Measurements from ENCODE around the gene SPP1.

Gene SPP1

DNA sequence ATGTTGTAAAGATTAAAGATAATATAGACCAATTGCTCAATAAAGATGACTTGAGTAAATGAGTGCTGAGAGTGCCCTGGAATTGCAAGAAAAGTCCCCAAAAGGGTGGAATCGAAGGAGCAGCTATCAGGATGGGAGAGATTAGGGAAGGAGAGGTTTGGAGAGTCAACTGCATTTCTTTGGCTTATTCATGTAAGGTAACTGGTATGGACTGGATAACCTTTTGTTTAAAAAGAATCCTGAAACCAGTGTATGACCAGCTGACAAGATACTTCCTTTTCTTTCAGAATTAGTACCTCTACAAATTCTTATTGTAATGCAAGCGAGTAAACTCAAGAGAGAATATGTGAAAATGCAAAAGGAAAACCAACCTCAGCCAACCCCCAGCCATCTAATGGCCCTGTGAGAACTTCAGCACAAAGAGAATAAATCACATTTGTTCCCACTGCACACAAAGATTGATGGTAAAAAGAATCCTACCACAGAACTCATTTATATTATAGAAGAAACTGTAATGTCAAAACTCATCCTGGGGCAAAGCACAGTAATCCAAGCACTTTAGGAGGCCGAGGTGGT lies 24.5 kb upstream of the SPP1 start:
- H3K4me3 ChIP-seq (ENCODE audit: low read depth, low read length), result no peak overlapping the region

DNA sequence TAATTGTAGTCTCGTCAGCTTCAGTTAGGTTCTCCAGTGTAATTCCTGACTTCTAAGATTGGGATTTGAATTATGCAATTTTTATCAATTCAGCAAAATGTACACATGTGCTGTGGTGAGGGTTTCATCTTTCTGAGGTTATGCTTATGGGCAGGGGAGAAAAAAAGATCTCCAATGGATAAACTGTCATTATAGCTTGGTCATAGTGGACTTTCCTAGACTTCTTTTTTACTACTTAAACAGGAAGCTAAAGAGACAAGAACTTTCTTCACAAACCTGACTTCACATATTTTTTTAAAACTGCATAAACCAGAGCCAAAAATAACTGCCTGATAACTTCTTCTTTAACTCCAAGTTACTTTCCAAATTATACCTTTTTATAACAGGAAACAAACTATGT lies 21.7 kb upstream of the SPP1 start:
- no peak overlapping the region for H3K4me3 ChIP-seq (ENCODE audit: low read depth, low read length)

DNA sequence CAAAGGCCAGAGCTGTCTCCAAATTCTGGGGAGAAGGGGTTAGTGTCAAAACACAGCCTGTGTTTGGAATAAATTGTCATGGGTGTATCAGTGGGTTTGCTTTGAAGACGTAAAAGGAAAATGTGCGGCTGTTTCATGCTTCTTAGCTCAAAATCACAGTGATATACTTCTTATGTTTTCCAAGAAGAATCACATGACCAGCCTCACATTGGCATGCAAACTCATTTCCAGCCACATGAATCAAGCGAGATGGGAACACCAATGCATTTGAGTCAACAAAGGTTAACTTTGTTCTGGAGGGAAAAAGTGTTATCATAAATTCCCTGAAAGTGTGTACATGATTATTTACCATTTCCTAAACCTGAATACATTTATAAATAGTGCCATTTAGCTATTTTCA lies 19.0 kb upstream of the SPP1 start:
- H3K4me3 ChIP-seq (ENCODE audit: low read depth, low read length), result no peak overlapping the region

DNA sequence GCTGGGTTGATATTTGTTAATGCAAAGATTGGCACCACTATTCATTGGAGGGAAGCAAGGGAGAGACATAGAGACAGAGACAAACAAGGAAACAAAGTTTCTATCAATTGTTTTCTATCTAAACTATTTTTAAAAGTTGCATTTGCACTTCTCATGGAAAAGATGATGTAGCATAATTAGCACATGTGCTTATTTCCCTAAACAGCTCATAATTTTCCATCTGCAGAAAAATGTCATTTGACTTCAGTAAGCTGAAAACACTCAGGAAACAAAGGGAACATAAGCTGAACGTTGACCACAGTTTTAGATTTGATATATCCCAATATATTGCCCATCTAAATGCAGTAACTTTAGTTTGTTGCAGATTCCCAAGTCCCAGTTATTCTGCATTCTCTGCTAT lies 18.5 kb upstream of the SPP1 start:
- H3K4me3 ChIP-seq (ENCODE audit: low read depth, low read length), result no peak overlapping the region

DNA sequence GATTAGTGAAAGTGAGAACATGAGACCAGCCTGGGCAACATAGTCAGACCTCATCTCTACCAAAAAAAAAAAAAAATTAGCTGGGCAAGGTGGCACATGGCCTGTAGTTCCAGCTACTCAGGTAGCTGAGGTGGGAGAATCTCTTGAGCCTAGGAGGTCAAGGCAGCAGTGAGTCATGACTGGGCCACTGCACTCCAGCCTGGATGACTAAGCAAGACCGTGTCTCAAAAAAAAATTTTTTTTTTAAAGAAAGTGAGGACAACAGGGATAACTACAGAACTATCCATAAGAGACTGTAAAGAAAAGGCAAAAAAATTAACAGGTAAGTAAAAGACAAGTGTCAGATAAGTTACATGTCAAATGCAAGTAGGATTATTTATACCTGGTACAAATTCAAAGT lies 13.5 kb upstream of the SPP1 start:
- H3K4me3 ChIP-seq (ENCODE audit: low read depth, low read length), result no peak overlapping the region

DNA sequence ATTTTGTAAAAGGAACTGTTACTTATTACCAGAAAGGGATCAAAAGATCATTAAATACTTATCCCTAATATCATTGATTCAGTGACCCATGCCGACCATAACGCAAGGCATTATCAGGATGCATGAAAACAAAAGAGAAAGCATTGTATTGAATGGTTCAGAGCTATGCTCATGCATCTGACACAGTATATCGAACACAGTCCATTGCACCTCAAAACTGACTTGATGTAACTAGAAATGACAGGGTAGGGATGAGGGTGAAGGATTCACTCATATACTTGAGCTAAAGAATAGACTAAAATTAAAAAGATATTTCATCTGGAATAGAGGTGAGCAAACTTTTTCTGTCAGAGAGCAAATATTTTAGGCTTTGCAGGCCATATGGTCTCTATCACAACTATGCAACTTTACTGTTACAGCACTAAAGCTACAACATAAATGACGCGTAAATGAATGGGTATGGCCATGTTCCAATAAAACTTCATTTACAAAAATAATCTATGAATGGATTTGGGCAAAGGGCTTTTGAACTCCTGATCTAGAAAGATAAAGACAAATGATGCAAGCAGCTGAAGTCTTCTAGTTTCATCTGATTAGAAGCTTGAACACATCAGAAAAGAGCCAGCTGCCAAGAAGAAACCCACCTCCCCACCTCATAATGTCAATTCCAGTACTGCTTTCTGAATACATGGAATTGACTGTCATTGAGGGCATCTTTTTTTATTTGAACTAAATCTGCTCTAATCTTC lies 12.9 kb upstream of the SPP1 start:
- no peak overlapping the region for H3K4me3 ChIP-seq (ENCODE audit: low read depth, low read length)

DNA sequence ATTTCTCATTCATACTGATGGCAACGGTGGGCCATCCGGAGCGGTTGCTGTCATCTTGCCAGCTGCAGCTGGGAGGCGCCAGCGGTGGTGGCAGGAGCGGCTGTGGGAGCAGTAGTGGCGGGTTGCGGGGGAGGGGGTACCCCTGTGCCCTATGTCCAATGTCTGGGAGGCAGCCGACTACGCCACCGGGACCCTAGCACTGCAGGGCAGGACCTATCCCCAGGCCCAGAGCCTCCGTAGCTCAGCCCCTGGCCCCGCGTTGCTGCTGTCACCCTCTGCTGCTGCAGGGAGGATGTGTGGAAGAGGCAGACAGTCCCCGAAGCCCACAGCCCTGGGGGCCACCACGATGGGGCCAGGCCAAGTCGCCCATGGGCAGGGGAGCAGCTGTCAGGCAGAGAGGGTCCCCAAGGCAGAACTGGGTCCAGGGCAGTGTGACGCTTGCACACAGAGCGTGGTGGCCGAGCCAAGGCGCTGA lies 10.0 kb upstream of the SPP1 start:
- no peak overlapping the region for H3K4me3 ChIP-seq (ENCODE audit: low read depth, low read length)

DNA sequence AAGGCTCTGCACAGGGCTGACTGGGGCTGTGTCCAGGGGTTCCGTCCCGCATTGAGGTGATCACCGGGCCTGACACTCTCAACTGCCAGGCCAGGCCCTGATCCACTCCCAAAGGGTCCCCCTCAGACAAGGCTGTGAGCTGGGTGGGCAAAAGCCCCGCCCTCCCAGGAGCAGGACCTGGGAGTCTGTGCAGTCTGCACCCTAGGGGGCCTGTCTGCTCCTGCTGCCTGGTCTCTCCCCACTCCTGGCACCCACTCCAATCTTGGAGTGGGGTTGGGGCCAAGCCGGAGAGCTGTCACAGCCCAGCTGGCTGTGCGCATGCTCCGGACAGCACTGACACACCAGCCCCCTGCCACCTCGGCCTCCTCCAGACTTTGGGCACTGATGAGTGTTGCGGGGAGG lies 9.4 kb upstream of the SPP1 start:
- no peak overlapping the region for H3K4me3 ChIP-seq (ENCODE audit: low read depth, low read length)

DNA sequence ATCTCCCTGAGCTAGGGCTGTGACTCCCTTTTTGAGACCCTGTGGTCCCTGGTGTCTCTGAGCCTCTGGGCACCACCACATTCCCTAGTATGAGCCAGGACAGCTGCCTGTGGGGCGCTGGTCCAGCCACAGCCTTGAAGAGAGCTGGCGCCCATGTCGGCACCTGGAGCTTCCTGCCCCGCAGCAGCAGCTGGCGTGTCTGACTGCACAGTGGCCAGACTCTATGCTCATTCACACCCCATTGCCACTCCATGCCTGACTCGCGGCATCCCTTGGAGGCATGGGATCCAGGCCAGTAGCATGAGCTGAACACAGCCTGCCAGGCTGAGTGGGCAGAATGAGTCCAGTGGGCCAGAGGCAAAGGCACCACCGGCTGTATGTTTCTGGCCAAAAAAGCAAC lies 8.3 kb upstream of the SPP1 start:
- no peak overlapping the region for H3K4me3 ChIP-seq (ENCODE audit: low read depth, low read length)

DNA sequence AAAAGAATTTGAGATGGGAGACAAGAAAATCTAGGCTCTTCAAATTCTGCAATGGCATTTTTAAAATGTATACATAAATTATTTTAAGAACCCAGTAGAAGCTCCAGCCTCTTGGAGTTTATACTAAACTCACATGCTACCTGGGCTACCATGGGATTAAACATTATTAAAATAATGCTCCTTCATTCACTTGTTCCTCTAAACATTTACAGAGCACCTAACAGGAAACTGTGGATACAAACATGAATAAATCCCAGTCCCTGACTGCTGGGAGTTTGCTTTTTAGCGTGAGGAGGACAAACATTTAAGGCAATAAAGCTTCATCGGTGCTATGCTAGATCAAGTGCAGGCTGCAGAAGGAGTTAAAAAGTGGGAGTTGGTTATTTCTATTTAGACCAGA lies 5.4 kb upstream of the SPP1 start:
- H3K4me3 ChIP-seq (ENCODE audit: low read depth, low read length), result no peak overlapping the region

DNA sequence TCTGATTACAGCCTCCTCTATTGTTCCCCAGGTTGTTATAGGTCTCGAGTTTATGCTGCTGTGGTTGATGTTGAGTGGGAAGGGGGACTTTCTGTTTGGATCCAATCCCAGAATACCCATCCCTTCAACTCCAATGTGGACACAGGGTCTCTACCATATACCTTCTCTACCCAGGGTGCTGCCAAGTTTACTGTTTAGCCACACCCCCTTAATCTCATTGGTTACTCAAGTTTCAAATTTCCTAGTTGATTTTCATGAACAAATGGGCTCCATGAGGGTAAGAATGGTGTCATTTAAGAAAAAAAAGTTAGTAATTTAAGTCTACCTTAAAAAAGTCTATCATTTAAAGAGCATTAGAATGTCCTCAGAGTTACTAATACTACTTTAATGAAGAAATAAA lies 3.6 kb upstream of the SPP1 start:
- no peak overlapping the region for H3K4me3 ChIP-seq (ENCODE audit: low read depth, low read length)

DNA sequence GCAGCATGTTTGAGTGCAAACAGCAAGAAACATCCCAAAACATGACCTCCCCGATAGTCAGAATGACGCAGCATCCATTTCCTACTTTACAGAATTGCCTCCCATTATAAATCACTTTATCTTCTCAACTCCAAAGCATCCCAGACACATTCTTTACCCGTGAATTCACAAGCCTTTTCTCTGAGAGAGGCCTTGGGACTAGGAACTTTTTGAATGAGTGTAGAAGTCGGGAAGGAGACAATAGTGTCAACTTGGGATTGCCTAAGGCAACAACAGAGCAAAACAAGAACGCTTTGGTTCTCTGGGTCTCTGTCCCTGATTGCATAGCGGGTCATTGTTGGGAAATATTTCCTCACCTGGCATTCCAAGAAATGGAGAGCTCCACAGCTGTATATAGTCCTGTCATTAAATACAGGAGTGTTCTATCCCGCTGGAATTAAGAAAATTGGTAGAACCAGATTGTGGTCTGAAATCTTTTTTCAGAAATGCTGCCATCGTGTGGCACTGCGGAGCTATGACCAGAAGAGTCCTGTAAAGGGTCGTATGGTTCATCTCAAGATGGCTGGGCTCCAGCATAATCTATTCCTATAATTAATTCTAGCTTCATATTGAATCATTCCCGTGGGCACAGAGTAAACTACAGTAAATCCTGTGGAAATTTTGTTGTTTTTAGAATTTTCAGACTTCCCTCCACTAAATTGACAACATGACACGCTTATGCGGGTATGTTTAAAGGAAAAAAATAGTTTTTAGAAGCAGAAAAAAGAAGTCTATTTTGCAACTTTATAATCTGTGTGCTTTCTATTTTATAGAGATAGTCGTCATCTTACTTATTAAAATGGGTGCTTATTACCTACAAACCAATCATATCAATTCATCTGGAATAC lies 2.0 kb upstream of the SPP1 start:
- H3K4me3 ChIP-seq (ENCODE audit: low read depth, low read length), result no peak overlapping the region

DNA sequence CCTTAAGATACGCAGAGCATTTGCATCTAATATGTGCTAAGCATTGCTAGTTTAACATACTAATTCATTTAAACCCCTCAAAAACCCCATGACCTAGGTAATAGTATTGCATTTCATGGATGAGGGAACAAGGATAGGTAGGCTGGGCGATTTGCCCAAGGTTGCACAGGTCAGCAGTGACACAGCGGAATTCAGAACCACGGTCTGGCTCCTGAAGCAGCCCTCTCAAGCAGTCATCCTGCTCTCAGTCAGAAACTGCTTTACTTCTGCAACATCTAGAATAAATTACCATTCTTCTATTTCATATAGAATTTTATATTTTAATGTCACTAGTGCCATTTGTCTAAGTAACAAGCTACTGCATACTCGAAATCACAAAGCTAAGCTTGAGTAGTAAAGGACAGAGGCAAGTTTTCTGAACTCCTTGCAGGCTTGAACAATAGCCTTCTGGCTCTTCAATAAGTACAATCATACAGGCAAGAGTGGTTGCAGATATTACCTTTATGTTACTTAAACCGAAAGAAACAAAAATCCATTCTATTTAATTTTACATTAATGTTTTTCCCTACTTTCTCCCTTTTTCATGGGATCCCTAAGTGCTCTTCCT lies 555 bp upstream of the SPP1 start:
- H3K4me3 ChIP-seq (ENCODE audit: low read depth, low read length), result no peak overlapping the region

DNA sequence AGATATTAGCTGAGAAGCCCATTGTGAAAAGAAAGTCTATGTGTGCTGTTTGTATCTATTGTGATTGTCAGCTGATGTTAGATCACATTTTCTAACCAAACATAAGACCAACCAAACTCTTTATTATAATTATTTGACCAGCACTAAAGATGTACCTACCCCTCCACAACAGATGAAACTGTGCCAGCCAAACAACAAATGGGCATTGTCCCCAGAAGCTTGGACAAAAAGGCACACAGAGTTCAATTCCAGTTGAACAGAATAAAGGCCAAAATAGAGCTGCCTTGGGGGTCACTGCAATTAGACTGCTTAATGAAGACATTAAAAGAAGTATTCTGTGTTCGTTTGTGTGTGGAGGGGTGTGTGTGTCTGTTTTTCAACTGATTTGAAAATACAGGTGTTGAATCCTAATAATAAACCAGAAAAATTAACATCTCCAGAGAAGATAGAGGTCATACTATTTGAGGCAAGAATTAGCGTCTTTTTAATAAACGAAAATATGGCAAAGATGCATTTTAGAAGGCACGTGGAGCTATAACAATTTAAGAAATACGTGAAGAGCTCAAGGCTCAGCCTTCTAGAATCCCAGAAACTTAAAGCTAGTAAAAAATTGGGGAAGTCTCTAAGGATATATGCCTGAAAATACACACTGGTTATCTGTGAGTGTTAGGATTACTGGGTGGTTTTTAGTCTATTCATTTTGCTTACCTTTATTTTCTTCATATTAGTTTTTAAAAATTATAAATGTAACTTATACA lies 2.2 kb downstream of the SPP1 start:
- H3K4me3 ChIP-seq (ENCODE audit: low read depth, low read length), result peak overlapping the region; percentile 14

DNA sequence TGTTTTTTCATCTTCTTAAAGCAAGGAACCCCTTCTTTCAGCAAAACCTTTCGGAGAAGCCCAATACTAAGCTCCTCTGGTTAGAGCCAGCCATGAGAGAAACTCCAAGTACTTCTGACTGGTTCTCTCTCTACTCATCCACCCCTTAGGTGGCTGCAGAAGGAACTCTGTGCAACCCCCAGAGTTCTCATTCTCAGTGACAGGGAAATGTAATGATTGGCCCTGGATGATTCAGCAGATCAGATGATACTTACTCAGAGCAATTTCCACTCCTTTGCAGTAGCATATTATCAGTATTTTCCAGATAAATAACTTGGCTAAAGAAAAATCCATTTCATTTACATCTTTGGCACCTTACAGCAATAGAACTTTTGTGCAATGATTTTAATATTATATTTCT lies 3.2 kb downstream of the SPP1 start:
- H3K4me3 ChIP-seq (ENCODE audit: low read depth, low read length), result no peak overlapping the region

DNA sequence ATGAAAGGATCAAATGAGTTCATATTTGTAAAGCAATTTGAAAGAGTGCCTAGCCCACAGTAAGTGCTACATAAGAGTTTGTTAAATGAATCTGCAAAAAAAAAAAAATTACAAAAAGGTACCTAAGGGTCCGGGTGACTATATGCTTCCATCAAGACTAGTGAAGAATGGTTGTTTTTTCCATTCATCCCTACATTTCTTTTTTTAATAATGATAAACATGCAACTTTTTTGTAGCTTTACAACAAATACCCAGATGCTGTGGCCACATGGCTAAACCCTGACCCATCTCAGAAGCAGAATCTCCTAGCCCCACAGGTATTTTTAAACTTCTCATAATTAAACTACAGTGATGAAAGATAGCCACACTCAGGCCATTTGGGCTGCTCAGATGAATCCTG lies 4.3 kb downstream of the SPP1 start:
- H3K4me3 ChIP-seq (ENCODE audit: low read depth, low read length), result no peak overlapping the region

DNA sequence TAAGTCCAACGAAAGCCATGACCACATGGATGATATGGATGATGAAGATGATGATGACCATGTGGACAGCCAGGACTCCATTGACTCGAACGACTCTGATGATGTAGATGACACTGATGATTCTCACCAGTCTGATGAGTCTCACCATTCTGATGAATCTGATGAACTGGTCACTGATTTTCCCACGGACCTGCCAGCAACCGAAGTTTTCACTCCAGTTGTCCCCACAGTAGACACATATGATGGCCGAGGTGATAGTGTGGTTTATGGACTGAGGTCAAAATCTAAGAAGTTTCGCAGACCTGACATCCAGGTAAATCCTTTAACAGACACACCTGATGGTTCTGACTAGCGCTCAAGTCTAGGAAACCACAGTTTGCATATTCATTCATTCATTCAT lies 6.0 kb downstream of the SPP1 start:
- H3K4me3 ChIP-seq (ENCODE audit: low read depth, low read length), result no peak overlapping the region

DNA sequence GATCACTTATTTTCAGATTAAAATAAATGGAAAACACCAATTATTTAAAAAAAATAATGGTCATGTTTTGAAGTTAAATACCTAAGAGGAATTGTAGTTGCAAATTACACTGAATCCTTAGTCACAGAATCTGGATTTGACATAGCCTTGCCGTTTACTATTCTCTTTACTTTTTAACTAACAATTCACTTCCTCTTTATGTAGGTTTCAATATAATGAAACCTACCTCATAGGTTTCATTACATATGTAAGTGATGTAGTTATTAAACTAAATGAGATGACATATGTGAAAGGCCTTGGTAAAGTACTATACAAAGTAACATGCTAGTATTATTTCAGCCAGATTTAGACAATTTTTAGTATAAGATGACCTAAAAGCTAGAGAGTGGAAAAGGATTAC lies 6.5 kb downstream of the SPP1 start:
- H3K4me3 ChIP-seq (ENCODE audit: low read depth, low read length), result no peak overlapping the region

DNA sequence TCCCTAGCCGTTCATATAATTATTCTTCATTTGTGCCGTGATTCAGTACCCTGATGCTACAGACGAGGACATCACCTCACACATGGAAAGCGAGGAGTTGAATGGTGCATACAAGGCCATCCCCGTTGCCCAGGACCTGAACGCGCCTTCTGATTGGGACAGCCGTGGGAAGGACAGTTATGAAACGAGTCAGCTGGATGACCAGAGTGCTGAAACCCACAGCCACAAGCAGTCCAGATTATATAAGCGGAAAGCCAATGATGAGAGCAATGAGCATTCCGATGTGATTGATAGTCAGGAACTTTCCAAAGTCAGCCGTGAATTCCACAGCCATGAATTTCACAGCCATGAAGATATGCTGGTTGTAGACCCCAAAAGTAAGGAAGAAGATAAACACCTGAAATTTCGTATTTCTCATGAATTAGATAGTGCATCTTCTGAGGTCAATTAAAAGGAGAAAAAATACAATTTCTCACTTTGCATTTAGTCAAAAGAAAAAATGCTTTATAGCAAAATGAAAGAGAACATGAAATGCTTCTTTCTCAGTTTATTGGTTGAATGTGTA lies 7.0 kb downstream of the SPP1 start:
- H3K4me3 ChIP-seq (ENCODE audit: low read depth, low read length), result no peak overlapping the region

DNA sequence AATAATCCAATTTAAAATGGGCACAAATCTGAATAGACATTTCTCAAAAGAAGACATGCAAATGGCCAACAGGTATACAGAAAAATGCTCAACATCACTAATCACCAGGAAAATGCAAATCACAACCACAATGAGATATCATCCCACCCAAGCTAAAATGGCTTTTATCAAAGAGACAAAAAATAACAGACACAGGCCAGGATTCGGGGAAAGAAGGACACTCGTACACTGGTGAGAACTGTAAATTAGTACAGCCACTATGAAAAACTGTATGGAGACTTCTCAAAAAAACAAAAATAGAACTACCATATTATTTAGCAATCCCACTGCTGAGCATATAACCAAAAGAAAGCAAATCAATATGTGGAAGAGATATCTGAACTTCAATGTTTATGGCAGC lies 8.5 kb downstream of the SPP1 start:
- no peak overlapping the region for H3K4me3 ChIP-seq (ENCODE audit: low read depth, low read length)

All from iPS-11a (cell line).